Osteoblast (primary cell): ENCODE measurements around the gene TNP2. TPM values are rescaled to one million over a fixed set of nuclear protein-coding genes. Genes with fewer than 3 reads are reported as not detected.

Experiments
- DNase-seq: peaks from one replicate; pipeline ENCODE4 v3.0.0; 2011; ENCODE audit warnings: low spot score, mixed read lengths; ENCODE audit not compliant: insufficient read length; ENCODE audit errors: missing footprints
- H2AFZ ChIP-seq: 2 replicates; pipeline ENCODE4 v1.6.0; 2011; ENCODE audit warnings: mild to moderate bottlenecking, low read length
- H3K27ac ChIP-seq: 2 replicates; pipeline ENCODE4 v1.5.1; 2011; ENCODE audit warnings: mild to moderate bottlenecking, low read depth, low read length, moderate library complexity
- H3K27me3 ChIP-seq: 2 replicates; pipeline ENCODE4 v1.6.0; 2012; ENCODE audit warnings: mild to moderate bottlenecking, control low read depth, inconsistent platforms, low read length, moderate library complexity; ENCODE audit not compliant: insufficient read depth
- H3K36me3 ChIP-seq: 2 replicates; pipeline ENCODE4 v1.5.1; 2011; ENCODE audit warnings: mild to moderate bottlenecking, low read length, control low read depth, moderate library complexity; ENCODE audit not compliant: insufficient read depth
- H3K4me1 ChIP-seq: 2 replicates; pipeline ENCODE4 v1.5.1; 2011; ENCODE audit warnings: mild to moderate bottlenecking, low read length, control low read depth, moderate library complexity; ENCODE audit not compliant: insufficient read depth
- H3K4me2 ChIP-seq: 2 replicates; pipeline ENCODE4 v1.6.0; 2011; ENCODE audit warnings: mild to moderate bottlenecking, low read length; ENCODE audit not compliant: insufficient read depth
- H3K4me3 ChIP-seq: fragments of 200-600 bp; sonication (generic); 3 replicates; pipeline ENCODE4 v1.5.1; 2012; ENCODE audit warnings: mild to moderate bottlenecking, low read length, inconsistent platforms; ENCODE audit not compliant: insufficient read depth
- H3K79me2 ChIP-seq: 2 replicates; pipeline ENCODE4 v1.6.0; 2012; ENCODE audit warnings: mild to moderate bottlenecking, low read length, control low read depth, inconsistent platforms; ENCODE audit not compliant: insufficient read depth
- H3K9me3 ChIP-seq: 2 replicates; pipeline ENCODE4 v1.5.1; 2011; ENCODE audit warnings: low read depth, low read length, control low read depth
- H4K20me1 ChIP-seq: 2 replicates; pipeline ENCODE4 v1.6.0; 2012; ENCODE audit warnings: mild to moderate bottlenecking, low read length, control low read depth; ENCODE audit not compliant: insufficient read depth
- CTCF ChIP-seq: IDR thresholded peaks from 2 replicates; pipeline ENCODE4 v1.5.1; 2011; ENCODE audit warnings: mild to moderate bottlenecking, low read depth, low read length, moderate library complexity; ENCODE audit errors: extremely low read depth
- total RNA-seq: library from RNA; depleted of rRNA; stranded (reverse); fragments of >200 nt; gene quantifications from 2 replicates; pipeline ENCODE4 v1.2.3, GENCODE V29; 2012

Gene TNP2
- total RNA-seq, 1 donor = not detected

- H3K9me3 ChIP-seq = no peaks in the 10 kb centered on the region
- no peak for DNase-seq
- no peak overlapping the region for H3K27ac ChIP-seq
- no peak overlapping the region for H2AFZ ChIP-seq
- H3K4me3 ChIP-seq = no peak overlapping the region
- no peaks in the 10 kb centered on the region for H4K20me1 ChIP-seq
- H3K4me1 ChIP-seq = no peaks in the 10 kb centered on the region
- no peak for TF ChIP-seq CTCF
- H3K4me2 ChIP-seq = no peak overlapping the region
- H3K27me3 ChIP-seq = peaks cover 4% of the 10 kb centered on the region
- H3K36me3 ChIP-seq = no peaks in the 10 kb centered on the region
- no peaks in the 10 kb centered on the region for H3K79me2 ChIP-seq
These were observed 23.8 kb downstream of the TNP2 start for GRCh38 chr16:11245222-11245737.

- TF ChIP-seq CTCF = no peak
- Histone ChIP-seq H3K4me3 (no peak overlapping the region), H3K36me3 (no peaks in the 10 kb centered on the region), H3K27ac (no peak overlapping the region), H3K79me2 (no peaks in the 10 kb centered on the region), H2AFZ (no peak overlapping the region), H3K9me3 (no peaks in the 10 kb centered on the region), H3K27me3 (peaks cover 4% of the 10 kb centered on the region), H4K20me1 (no peaks in the 10 kb centered on the region), H3K4me2 (no peak overlapping the region), H3K4me1 (no peaks in the 10 kb centered on the region)
- no peak for DNase-seq
These were observed 26.5 kb downstream of the TNP2 start for GRCh38 chr16:11242658-11243057.

GRCh38 chr16:11241480-11242204, 27.5 kb downstream of the TNP2 start:
- H3K4me3 ChIP-seq = no peak overlapping the region
- no peaks in the 10 kb centered on the region for H3K79me2 ChIP-seq
- no peak overlapping the region for H2AFZ ChIP-seq
- no peak overlapping the region for H3K4me2 ChIP-seq
- peaks cover 4% of the 10 kb centered on the region for H3K27me3 ChIP-seq
- H3K4me1 ChIP-seq = no peaks in the 10 kb centered on the region
- no peaks in the 10 kb centered on the region for H3K36me3 ChIP-seq
- H3K9me3 ChIP-seq = no peaks in the 10 kb centered on the region
- H4K20me1 ChIP-seq = no peaks in the 10 kb centered on the region
- no peak overlapping the region for H3K27ac ChIP-seq
- no peak for TF ChIP-seq CTCF
- no peak for DNase-seq

GRCh38 chr16:11240636-11241473, 28.3 kb downstream of the TNP2 start:
- no peak overlapping the region for H2AFZ ChIP-seq
- peaks cover 4% of the 10 kb centered on the region for H3K27me3 ChIP-seq
- no peaks in the 10 kb centered on the region for H3K4me1 ChIP-seq
- TF ChIP-seq CTCF = no peak
- H3K79me2 ChIP-seq = no peaks in the 10 kb centered on the region
- no peak overlapping the region for H3K4me2 ChIP-seq
- DNase-seq = no peak
- no peaks in the 10 kb centered on the region for H4K20me1 ChIP-seq
- H3K27ac ChIP-seq = no peak overlapping the region
- H3K9me3 ChIP-seq = no peaks in the 10 kb centered on the region
- H3K36me3 ChIP-seq = no peaks in the 10 kb centered on the region
- H3K4me3 ChIP-seq = no peak overlapping the region
